HUES6 (cell line): ENCODE data around the gene CPOX.

ENCODE experiments used
- H3K27ac ChIP-seq: 2 replicates; pipeline ENCODE4 v1.7.0; 2013; ENCODE audit warnings: low read depth, mild to moderate bottlenecking, low read length, inconsistent platforms
- H3K27me3 ChIP-seq: 2 replicates; pipeline ENCODE4 v1.6.1; 2013; ENCODE audit warnings: low read length; ENCODE audit not compliant: control insufficient read depth, insufficient read depth
- H3K36me3 ChIP-seq: 2 replicates; pipeline ENCODE4 v1.6.1; 2013; ENCODE audit warnings: low read length; ENCODE audit not compliant: control insufficient read depth, insufficient read depth
- H3K4me1 ChIP-seq: 2 replicates; pipeline ENCODE4 v1.6.1; 2013; ENCODE audit warnings: low read length; ENCODE audit not compliant: control insufficient read depth, insufficient read depth
- H3K4me3 ChIP-seq: 2 replicates; pipeline ENCODE4 v1.5.1; 2013; ENCODE audit warnings: low read depth, low read length
- H3K9ac ChIP-seq: one replicate; pipeline ENCODE4 v1.6.1; 2013; ENCODE audit warnings: mild to moderate bottlenecking, low read length
- H3K9me3 ChIP-seq: 2 replicates; pipeline ENCODE4 v1.6.1; 2013; ENCODE audit warnings: low read depth, low read length; ENCODE audit not compliant: control insufficient read depth, insufficient read depth

CPOX gene

DNA sequence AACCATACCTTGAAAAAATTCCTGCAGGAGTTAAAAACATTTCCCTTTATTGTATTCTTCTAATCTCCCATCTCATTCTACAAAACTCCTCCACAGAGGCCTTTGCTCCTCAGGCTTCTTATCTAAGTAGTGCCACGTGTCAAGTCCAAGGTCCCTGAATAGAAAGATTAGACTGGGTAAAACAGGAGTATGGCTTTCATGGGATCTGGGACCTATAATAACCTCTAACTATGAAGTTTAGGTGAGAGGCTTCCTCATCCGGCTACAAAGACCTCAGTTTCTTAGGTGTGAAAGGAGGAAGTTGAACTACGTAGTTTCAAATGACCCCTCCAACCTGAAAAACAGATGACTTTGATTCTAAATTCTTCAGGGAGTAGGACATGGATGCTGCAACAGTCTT is 41.7 kb downstream of the CPOX start:
- no peak overlapping the region for H3K4me3 ChIP-seq
- no peaks in the 10 kb centered on the region for H3K4me1 ChIP-seq
- H3K9me3 ChIP-seq: no peaks in the 10 kb centered on the region
- H3K27ac ChIP-seq: no peak overlapping the region
- no peaks in the 10 kb centered on the region for H3K27me3 ChIP-seq
- no peak overlapping the region for H3K9ac ChIP-seq
- H3K36me3 ChIP-seq: no peaks in the 10 kb centered on the region

DNA sequence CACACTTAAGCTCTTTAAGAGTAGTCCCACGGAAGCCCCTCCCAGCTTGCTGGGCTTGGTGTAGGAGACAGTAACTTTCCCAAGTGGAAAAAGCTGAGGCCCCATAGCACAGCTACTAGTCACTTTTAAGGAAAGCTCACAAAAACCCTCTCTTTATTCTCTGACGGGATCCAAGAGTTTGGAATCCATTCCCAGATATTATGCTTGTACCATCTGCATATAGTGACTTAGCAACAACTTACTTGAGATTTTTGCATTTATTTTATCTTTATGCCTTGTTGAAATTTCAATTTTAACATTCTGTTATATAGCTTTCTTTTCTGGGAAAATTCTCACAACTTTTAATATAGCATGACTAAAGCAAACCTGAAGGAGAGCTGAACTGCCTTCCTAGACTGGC is 42.2 kb downstream of the CPOX start:
- H3K4me3 ChIP-seq: no peak overlapping the region
- no peak overlapping the region for H3K9ac ChIP-seq
- no peaks in the 10 kb centered on the region for H3K4me1 ChIP-seq
- no peaks in the 10 kb centered on the region for H3K9me3 ChIP-seq
- H3K27me3 ChIP-seq: no peaks in the 10 kb centered on the region
- H3K27ac ChIP-seq: no peak overlapping the region
- no peaks in the 10 kb centered on the region for H3K36me3 ChIP-seq

DNA sequence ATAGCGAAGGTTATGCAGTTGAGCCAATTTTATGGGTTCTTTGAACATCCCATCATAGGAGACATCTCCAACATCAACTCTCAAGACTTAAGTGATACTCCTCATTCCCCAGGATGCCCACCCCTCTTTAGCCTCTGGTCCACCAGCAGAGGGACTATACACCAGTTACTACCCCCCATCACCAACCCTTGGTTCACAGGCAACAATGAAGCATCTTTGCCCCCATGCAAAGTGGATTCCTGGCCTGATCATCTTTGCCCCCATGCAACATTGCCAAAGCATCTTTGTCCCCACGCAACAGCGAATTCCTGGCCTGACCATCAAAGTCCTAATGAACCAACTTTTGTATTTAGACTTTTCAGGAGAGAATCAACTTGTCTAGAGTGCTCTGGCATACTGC is 42.6 kb downstream of the CPOX start:
- Histone ChIP-seq H3K9me3 (no peaks in the 10 kb centered on the region), H3K4me3 (no peak overlapping the region), H3K4me1 (no peaks in the 10 kb centered on the region), H3K9ac (no peak overlapping the region), H3K27me3 (no peaks in the 10 kb centered on the region), H3K36me3 (no peaks in the 10 kb centered on the region), H3K27ac (no peak overlapping the region)

DNA sequence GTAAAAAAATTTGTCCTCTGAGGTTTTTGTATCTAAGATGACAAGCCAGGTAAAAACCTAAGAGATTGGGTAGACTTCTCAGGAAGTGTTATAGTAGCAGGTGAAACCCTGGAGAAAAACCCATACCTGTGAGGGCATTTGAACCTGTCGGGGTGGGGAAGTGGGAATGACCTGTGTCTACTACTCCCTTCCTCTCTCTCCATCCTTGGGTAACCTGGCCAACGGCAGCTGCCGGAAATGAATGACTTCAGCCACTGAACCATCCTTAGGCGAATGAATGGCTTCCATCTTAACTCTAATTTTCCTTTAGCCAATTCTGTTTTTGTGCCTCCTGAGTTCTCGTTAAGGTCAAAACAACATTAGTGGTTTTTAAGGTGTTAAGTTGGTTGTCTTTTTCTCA is 44.9 kb downstream of the CPOX start:
- no peak overlapping the region for H3K9ac ChIP-seq
- no peak overlapping the region for H3K27ac ChIP-seq
- no peaks in the 10 kb centered on the region for H3K27me3 ChIP-seq

DNA sequence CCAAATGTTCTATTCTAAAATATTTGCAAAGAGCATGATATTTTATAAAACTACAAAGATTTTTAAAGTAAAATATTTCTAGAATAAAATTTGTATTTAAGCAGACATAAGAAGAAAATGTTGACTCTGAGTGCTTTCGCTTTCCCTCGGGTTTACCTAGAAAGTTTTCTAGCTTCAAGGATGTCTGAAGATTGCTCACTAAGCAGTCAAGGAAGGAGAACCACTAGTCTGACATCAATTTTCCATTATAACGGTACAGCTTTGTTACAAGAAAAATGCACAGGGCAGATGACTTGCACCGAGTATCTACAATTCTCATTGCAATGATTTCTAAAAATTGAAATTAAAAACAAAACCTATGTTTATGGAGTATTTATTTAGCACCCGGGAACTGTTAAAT is 47.5 kb downstream of the CPOX start:
- no peak overlapping the region for H3K4me3 ChIP-seq
- no peaks in the 10 kb centered on the region for H3K36me3 ChIP-seq
- H3K9ac ChIP-seq: no peak overlapping the region
- no peaks in the 10 kb centered on the region for H3K9me3 ChIP-seq
- no peaks in the 10 kb centered on the region for H3K27me3 ChIP-seq
- H3K27ac ChIP-seq: no peak overlapping the region
- no peaks in the 10 kb centered on the region for H3K4me1 ChIP-seq

More for the DNA sequence above, 44.9 kb downstream of the CPOX start:
- Histone ChIP-seq H3K36me3 (no peaks in the 10 kb centered on the region), H3K9me3 (no peaks in the 10 kb centered on the region), H3K4me3 (no peak overlapping the region), H3K4me1 (no peaks in the 10 kb centered on the region)

DNA sequence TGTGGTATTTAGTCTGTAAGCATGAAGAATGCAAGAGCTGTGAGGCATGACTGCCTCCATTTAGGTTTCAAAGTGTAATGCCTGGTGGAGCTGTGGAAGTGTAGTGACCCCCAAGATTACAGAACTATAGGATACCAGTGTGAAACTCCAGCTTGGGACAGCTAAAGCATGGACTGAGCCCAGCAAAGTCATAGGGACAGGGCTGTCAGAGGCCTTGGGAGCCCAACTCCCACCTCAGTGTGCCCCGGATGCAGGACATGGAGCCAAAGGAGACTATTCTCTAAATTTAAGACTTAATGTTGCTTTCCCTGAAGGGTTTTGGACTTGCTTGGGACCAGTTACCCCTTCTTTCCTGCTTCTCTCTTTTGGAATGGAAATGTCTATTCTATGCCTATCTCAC is 50.8 kb downstream of the CPOX start:
- Histone ChIP-seq H3K36me3 (no peaks in the 10 kb centered on the region), H3K4me3 (no peak overlapping the region), H3K9me3 (no peaks in the 10 kb centered on the region), H3K4me1 (no peaks in the 10 kb centered on the region), H3K9ac (no peak overlapping the region), H3K27me3 (no peaks in the 10 kb centered on the region), H3K27ac (no peak overlapping the region)

DNA sequence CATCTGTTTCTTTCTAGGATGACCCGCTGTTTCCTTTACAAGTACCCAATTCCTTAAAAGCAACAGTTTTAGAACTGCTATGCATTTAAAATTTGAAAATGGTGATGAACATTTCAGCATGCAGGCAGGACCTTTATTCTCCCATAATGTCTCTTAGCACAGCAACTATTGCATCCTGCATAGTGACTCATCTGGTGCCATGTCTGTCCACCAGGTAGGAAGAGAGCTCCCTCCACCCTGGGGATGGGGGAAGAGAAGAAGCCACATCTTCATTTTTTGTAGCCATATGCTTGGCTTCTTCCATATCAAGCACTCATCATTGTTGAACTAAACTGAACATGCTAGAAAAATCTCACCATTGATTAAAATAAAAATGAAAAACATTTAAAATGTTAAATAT is 51.7 kb downstream of the CPOX start:
- H3K9ac ChIP-seq: no peak overlapping the region

DNA sequence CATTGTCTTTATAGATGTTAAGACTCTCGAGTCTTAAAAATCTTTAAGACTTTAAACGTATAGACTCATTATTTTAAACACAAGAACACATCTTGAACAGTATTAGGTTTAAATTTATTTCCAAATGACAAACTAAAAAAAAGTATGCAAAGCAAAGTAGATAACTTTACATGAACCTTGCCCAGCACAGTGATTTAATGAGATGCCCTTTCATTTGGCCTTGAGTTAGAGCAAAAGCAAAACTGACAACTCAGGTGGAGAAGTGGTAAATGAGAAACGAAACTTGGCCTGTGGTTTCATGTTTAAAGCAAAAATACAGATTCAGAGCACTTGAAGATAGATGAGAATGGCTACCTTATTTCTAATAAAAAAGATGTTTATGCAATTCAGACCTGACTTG is 53.1 kb downstream of the CPOX start:
- Histone ChIP-seq H3K36me3 (no peaks in the 10 kb centered on the region), H3K4me1 (no peaks in the 10 kb centered on the region; the same call in 1 of the 2 replicates), H3K9ac (no peak overlapping the region), H3K27me3 (no peaks in the 10 kb centered on the region), H3K4me3 (no peak overlapping the region), H3K9me3 (no peaks in the 10 kb centered on the region), H3K27ac (no peak overlapping the region)

More for the DNA sequence above, 51.7 kb downstream of the CPOX start:
- H3K27ac ChIP-seq: no peak overlapping the region
- no peak overlapping the region for H3K4me3 ChIP-seq
- H3K36me3 ChIP-seq: no peaks in the 10 kb centered on the region
- H3K27me3 ChIP-seq: no peaks in the 10 kb centered on the region
- no peaks in the 10 kb centered on the region for H3K9me3 ChIP-seq
- no peaks in the 10 kb centered on the region; the same call in 1 of the 2 replicates for H3K4me1 ChIP-seq

DNA sequence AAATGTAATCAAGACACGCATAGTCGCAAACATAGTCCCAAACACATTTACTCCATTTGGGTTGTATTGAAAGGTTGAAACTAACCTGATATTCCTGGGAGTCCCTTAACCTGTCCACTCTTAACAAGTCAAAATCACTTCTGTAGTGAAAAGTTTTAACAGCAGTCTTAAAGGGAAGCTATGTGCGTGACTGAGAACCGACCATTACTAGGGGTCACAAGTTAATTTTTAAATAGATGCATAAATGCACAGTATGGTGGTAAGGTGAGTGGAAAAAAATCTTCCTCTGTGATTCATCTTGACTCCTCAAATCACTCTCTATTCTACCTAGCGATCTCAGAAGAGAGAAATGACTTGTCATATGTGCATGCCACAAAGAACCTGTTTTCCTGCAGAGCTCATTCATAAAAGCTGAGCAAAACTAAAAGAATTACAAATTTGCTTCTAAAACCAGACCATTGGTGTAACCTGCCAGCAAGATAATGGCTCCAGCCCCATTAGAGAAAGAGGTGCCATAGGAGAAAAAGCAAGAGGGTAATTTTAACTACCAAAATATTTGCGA is 56.9 kb downstream of the CPOX start:
- Histone ChIP-seq H3K27ac (no peak overlapping the region), H3K36me3 (no peaks in the 10 kb centered on the region), H3K4me3 (no peak overlapping the region), H3K9me3 (no peaks in the 10 kb centered on the region), H3K9ac (no peak overlapping the region), H3K4me1 (no peaks in the 10 kb centered on the region; the same call in 1 of the 2 replicates), H3K27me3 (no peaks in the 10 kb centered on the region)

DNA sequence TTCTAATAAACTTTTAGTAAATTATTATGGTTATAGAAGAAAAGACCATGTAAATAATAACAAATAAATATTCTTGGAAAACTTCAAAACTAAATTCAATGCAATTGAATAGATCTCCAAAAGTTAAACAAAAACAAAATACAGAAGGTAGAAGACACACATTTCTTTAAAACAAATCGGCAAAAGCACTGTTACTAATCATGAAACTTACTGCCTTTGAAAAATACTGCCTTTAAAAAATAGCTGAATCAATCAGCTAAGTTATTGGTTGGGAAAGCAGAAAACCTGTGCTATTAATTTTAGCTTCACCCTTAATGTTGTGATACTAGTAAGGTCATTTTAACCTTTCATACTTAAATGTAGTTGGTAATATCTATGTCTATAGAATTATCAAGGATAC is 58.7 kb downstream of the CPOX start:
- H3K4me1 ChIP-seq: no peaks in the 10 kb centered on the region; the same call in 1 of the 2 replicates
- H3K27ac ChIP-seq: no peak overlapping the region
- no peaks in the 10 kb centered on the region for H3K36me3 ChIP-seq
- no peaks in the 10 kb centered on the region for H3K27me3 ChIP-seq
- no peaks in the 10 kb centered on the region for H3K9me3 ChIP-seq
- H3K9ac ChIP-seq: no peak overlapping the region
- H3K4me3 ChIP-seq: no peak overlapping the region

DNA sequence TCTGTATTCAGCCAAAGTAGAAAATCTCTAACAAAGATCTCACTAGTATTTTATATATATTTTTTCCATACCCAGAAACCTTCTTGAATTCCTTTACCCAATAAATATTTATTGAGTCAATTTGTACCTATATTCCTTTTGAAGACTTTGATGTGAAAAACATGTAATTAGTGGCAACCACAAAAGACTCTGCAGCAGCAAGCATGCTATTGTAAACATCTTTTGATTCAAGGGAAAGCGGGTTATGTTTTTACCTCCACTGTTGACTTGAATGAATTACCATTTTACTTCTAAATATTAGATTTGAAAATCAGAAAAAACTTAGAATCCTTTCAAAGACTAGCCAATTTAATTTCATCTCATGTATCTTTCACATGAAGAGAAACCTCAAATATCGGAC is 59.2 kb downstream of the CPOX start:
- Histone ChIP-seq H3K36me3 (no peaks in the 10 kb centered on the region), H3K4me3 (no peak overlapping the region), H3K27ac (no peak overlapping the region), H3K4me1 (no peaks in the 10 kb centered on the region; the same call in 1 of the 2 replicates), H3K27me3 (no peaks in the 10 kb centered on the region), H3K9me3 (no peaks in the 10 kb centered on the region), H3K9ac (no peak overlapping the region)
